Hepatocyte (in vitro differentiated cells): Measurements from ENCODE around the gene POLR3H. TPM values are rescaled to one million over a fixed set of nuclear protein-coding genes. Genes with fewer than 3 reads are reported as not detected.
"Not testable (repeated sequence)": the region's sequence is repeated elsewhere in the genome, so short reads cannot be mapped to it uniquely, and the experiment has no call there.

Source experiments
- DNase-seq: peaks from one replicate; pipeline ENCODE4 v3.0.0-alpha.2; 2016; ENCODE audit warnings: low spot score
- H2AFZ ChIP-seq: fragments of 200-600 bp; sonication (generic); 2 replicates; pipeline ENCODE4 v1.6.0; 2016; ENCODE audit warnings: antibody characterized with exemption, mild to moderate bottlenecking
- H3K27ac ChIP-seq: fragments of 200-600 bp; sonication (generic); 2 replicates; pipeline ENCODE4 v1.5.1; 2016; ENCODE audit warnings: mild to moderate bottlenecking
- H3K27me3 ChIP-seq: fragments of 200-600 bp; sonication (generic); 2 replicates; pipeline ENCODE4 v1.6.1; 2016
- H3K36me3 ChIP-seq: fragments of 200-600 bp; sonication (generic); replicated peaks from 2 replicates; pipeline ENCODE4 v1.5.1; 2016; ENCODE audit warnings: low read depth; ENCODE audit not compliant: insufficient read depth
- H3K4me1 ChIP-seq: fragments of 200-600 bp; sonication (generic); 2 replicates; pipeline ENCODE4 v1.5.1; 2016; ENCODE audit warnings: mild to moderate bottlenecking, moderate library complexity; ENCODE audit not compliant: insufficient read depth
- H3K4me2 ChIP-seq: fragments of 200-600 bp; sonication (generic); 2 replicates; pipeline ENCODE4 v1.6.0; 2016
- H3K4me3 ChIP-seq: fragments of 200-600 bp; sonication (generic); 2 replicates; pipeline ENCODE4 v1.5.1; 2016; ENCODE audit warnings: mild to moderate bottlenecking
- H3K79me2 ChIP-seq: fragments of 200-600 bp; sonication (generic); 2 replicates; pipeline ENCODE4 v1.6.0; 2017; ENCODE audit warnings: mild to moderate bottlenecking
- H3K9me2 ChIP-seq: fragments of 200-600 bp; sonication (generic); replicated peaks from 2 replicates; pipeline ENCODE4 v1.6.0; 2017; ENCODE audit warnings: mild to moderate bottlenecking; ENCODE audit not compliant: insufficient read depth
- H3K9me3 ChIP-seq: fragments of 200-600 bp; sonication (generic); 2 replicates; pipeline ENCODE4 v1.5.1; 2016; ENCODE audit warnings: low read depth, mild to moderate bottlenecking
- H4K20me1 ChIP-seq: fragments of 200-600 bp; sonication (generic); 2 replicates; pipeline ENCODE4 v1.6.0; 2016; ENCODE audit warnings: mild to moderate bottlenecking; ENCODE audit not compliant: insufficient read depth, poor library complexity, severe bottlenecking
- CTCF ChIP-seq: fragments of 200-600 bp; sonication (generic); IDR thresholded peaks from 2 replicates; pipeline ENCODE4 v1.5.1; 2016; ENCODE audit warnings: antibody characterized with exemption, mild to moderate bottlenecking; ENCODE audit not compliant: poor library complexity
- EZH2 ChIP-seq: fragments of 200-600 bp; sonication (generic); IDR thresholded peaks from 2 replicates; pipeline ENCODE4 v1.6.1; 2016; ENCODE audit warnings: antibody characterized with exemption, mild to moderate bottlenecking, borderline replicate concordance
- EZH2phosphoT487 ChIP-seq: fragments of 200-600 bp; sonication (generic); IDR thresholded peaks from one replicate; pipeline ENCODE4 v1.6.1; 2018; ENCODE audit warnings: antibody characterized with exemption, mild to moderate bottlenecking, low read depth, moderate library complexity; ENCODE audit not compliant: unreplicated experiment, severe bottlenecking
- WGBS: methylation state at CpG from one replicate; pipeline ENCODE4 v1.1.6; 2016; ENCODE audit warnings: low lambda C conversion rate; ENCODE audit errors: missing lambda C conversion rate; 5-methylcytosine and 5-hydroxymethylcytosine counted together
- polyA plus RNA-seq: library from polyadenylated mRNA; unstranded; fragments of >200 nt; fragmentation: Nextera tagmentation; extraction: Ambion mirVana; gene quantifications from 2 replicates; pipeline ENCODE4 v1.2.1, GENCODE V29; 2016
- total RNA-seq: library from RNA; depleted of rRNA; stranded (reverse); fragments of >200 nt; gene quantifications from 2 replicates; pipeline ENCODE4 v1.2.3, GENCODE V29; 2014

POLR3H gene
- total and polyA plus RNA-seq, 2 experiments from 2014 or later = 14.5 to 41.1 TPM

- WGBS = 88% methylated on average over 5 of the region's 5 CpGs
- no peak overlapping the region for H3K27ac ChIP-seq
- H3K9me3 ChIP-seq = no peaks in the 10 kb centered on the region
- DNase-seq = no peak
- peak overlapping the region; percentile 86 for H3K4me2 ChIP-seq
- no peak overlapping the region for H2AFZ ChIP-seq
- H4K20me1 ChIP-seq = no peaks in the 10 kb centered on the region
- H3K4me3 ChIP-seq = no peak overlapping the region
- no peaks in the 10 kb centered on the region for H3K27me3 ChIP-seq
- H3K79me2 ChIP-seq = no peaks in the 10 kb centered on the region
- H3K4me1 ChIP-seq = peaks cover 52% of the 10 kb centered on the region
- H3K9me2 ChIP-seq = no peaks in the 10 kb centered on the region
- no peaks in the 10 kb centered on the region for H3K36me3 ChIP-seq
- TF ChIP-seq EZH2phosphoT487 = no peak
- TF ChIP-seq CTCF = no peak
- TF ChIP-seq EZH2 = no peak
Measured at GRCh38 chr22:41561788-41562187, 17.5 kb upstream of the POLR3H start.

DNA sequence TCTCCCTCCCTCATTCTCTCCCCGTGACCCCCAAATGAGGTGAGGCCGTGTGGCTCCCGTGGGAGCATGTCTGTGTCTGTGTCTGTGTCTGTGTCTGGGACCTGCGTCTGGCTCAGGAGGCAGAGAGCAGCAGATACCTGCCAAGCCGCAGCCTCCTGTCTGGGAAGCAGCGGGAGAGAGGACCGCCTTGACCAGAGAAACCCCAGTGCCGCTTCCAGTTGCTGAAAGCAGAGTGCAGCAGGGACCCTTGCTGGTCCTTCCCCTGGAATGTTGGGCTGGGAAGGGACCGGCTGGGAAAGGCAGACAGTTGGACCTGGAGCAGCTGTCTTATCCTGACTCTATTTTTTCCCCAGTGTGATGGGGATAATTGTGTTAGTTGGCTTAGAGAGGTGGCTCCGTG, 17.1 kb upstream of the POLR3H start:
- no peak overlapping the region for H3K4me3 ChIP-seq
- peak overlapping the region; percentile 86 for H3K4me2 ChIP-seq
- TF ChIP-seq EZH2phosphoT487 (no peak), CTCF (no peak), EZH2 (no peak)

DNA sequence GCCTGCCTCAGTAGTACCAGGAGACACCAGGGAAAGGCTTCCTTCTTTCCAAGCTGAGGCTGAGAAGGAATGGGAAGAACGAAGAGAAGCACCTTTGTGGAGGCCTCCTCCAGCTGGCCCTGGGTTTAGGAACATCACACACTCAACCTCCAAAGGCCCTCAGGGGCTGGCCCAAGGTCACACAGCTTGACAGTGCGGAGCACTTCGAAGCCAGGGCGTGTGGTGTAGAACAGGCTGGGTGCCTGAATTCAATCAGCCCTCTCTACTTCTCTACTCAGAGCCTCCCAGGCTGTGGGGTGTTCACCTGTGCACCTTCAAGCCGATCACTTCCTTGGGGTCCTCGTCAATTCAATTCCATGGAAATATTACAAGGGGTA, 15.8 kb upstream of the POLR3H start:
- Histone ChIP-seq H3K27ac (peak overlapping the region; percentile 35), H3K9me2 (no peaks in the 10 kb centered on the region), H3K4me3 (no peak overlapping the region), H3K79me2 (no peaks in the 10 kb centered on the region), H3K27me3 (no peaks in the 10 kb centered on the region), H3K36me3 (no peaks in the 10 kb centered on the region), H3K4me2 (peak overlapping the region; percentile 86), H3K9me3 (no peaks in the 10 kb centered on the region), H3K4me1 (peaks cover 44% of the 10 kb centered on the region), H4K20me1 (no peaks in the 10 kb centered on the region), H2AFZ (no peak overlapping the region)
- 49% methylated on average over 4 of the region's 6 CpGs for WGBS
- no peak for TF ChIP-seq EZH2phosphoT487
- DNase-seq = no peak

More for the DNA sequence above, 17.1 kb upstream of the POLR3H start:
- DNase-seq = peak; percentile 27
- Histone ChIP-seq H3K9me3 (no peaks in the 10 kb centered on the region), H3K9me2 (no peaks in the 10 kb centered on the region), H3K27me3 (no peaks in the 10 kb centered on the region), H4K20me1 (no peaks in the 10 kb centered on the region), H3K27ac (peak overlapping the region; percentile 47), H2AFZ (no peak overlapping the region), H3K4me1 (peaks cover 52% of the 10 kb centered on the region), H3K79me2 (no peaks in the 10 kb centered on the region), H3K36me3 (no peaks in the 10 kb centered on the region)
- WGBS = 55% methylated on average over 10 of the region's 10 CpGs

- not testable (repeated sequence) for H2AFZ ChIP-seq, H4K20me1 ChIP-seq, H3K27me3 ChIP-seq, H3K79me2 ChIP-seq, H3K36me3 ChIP-seq, H3K4me2 ChIP-seq, H3K9me2 ChIP-seq, H3K4me3 ChIP-seq, H3K9me3 ChIP-seq, H3K27ac ChIP-seq, DNase-seq
- WGBS = 91% methylated on average over 12 of the region's 13 CpGs
- peaks cover 36% of the 10 kb centered on the region for H3K4me1 ChIP-seq
Measured at GRCh38 chr22:41558241-41558630, 14.0 kb upstream of the POLR3H start.
